H1 (cell line): ENCODE data around the gene ZNF281.

ENCODE experiments used
- EP300 ChIP-seq, 2 experiments: IDR thresholded peaks; 1 replicate in 1 of 2; 2 replicates in 1 of 2; pipeline ENCODE4 v1.6.1; 2011 to 2012; ENCODE audit warnings: low read depth in 2 of 2, low read length in 2 of 2, mild to moderate bottlenecking in 2 of 2, borderline replicate concordance in 1 of 2, inconsistent platforms in 1 of 2, moderate library complexity in 1 of 2
- EZH2 ChIP-seq: fragments of 200-600 bp; sonication (generic); IDR thresholded peaks from 2 replicates; pipeline ENCODE4 v1.7.1; 2012; ENCODE audit warnings: low read depth, mild to moderate bottlenecking, moderate library complexity, low read length, inconsistent platforms; ENCODE audit not compliant: severe bottlenecking
- HDAC6 ChIP-seq: IDR thresholded peaks from one replicate; pipeline ENCODE4 v1.7.1; 2012; ENCODE audit warnings: low read depth, mild to moderate bottlenecking, inconsistent platforms, low read length, moderate library complexity
- RFX5 ChIP-seq: IDR thresholded peaks from 2 replicates; pipeline ENCODE4 v1.6.1; 2011; ENCODE audit warnings: low read depth, low read length, improper control_type of control experiment, borderline replicate concordance
- RNF2 ChIP-seq: fragments of 200-900, 300-1000 bp; sonication (generic); IDR thresholded peaks from 2 replicates; pipeline ENCODE4 v1.7.1; 2016; ENCODE audit warnings: borderline replicate concordance, low read depth, mild to moderate bottlenecking, antibody characterized with exemption, low read length; ENCODE audit not compliant: poor library complexity, severe bottlenecking; ENCODE audit errors: missing control alignments
- TAF1 ChIP-seq: IDR thresholded peaks from 2 replicates; pipeline ENCODE4 v1.6.1; 2011; ENCODE audit warnings: mild to moderate bottlenecking, low read depth, low read length
- TCF12 ChIP-seq: IDR thresholded peaks from 2 replicates; pipeline ENCODE4 v1.6.1; 2011; ENCODE audit warnings: low read depth, mild to moderate bottlenecking, low read length
- TEAD4 ChIP-seq: IDR thresholded peaks from 2 replicates; pipeline ENCODE4 v1.6.1; 2012; ENCODE audit warnings: low read depth, low read length, inconsistent platforms, mixed read lengths
- YY1 ChIP-seq: IDR thresholded peaks from 2 replicates; pipeline ENCODE4 v1.6.1; 2011; ENCODE audit warnings: low read depth, mild to moderate bottlenecking, low read length
- TF ChIP-seq, protein P1 (sequence below), 3 experiments: IDR thresholded peaks; 1 replicate in 2 of 3; 2 replicates in 1 of 3; pipeline versions ENCODE4 v1.5.1 to v1.6.1; 2011; ENCODE audit warnings: low read length in 3 of 3, mild to moderate bottlenecking in 3 of 3, inconsistent platforms in 2 of 3, low read depth in 1 of 3, moderate library complexity in 1 of 3; ENCODE audit not compliant: insufficient read depth in 1 of 3; ENCODE audit errors: control extremely low read depth in 1 of 3

DNA sequence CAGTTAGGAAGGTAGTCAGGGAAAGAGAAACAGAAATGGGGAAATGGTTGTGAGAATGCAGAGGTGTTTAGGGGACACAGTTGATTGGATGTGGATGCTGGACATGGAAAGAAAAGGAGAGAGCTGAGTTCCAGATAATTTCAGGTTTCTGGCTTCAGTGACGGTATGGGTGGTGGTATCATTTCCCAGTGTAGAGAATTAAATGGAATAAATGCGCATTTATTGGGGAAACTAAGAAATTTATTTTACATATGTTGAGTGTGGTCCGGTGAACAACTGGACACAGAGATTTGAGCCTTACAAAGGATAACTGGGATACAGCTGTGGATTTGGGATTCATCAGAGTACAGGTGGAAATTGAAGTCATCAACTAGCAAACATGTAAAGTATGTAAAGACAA lies 12.4 kb upstream of the ZNF281 start:
- TF ChIP-seq EZH2 (no peak), TCF12 (no peak), RFX5 (no peak), EP300 (IDR thresholded peaks at IDR 0.05; ENCODE audit: borderline replicate concordance in 1 of 2, low read depth in 2 of 2, low read length in 2 of 2) (no peak), TEAD4 (no peak), TAF1 (no peak), RNF2 (no peak), YY1 (no peak), HDAC6 (no peak)
- TF ChIP-seq, protein P1, sequence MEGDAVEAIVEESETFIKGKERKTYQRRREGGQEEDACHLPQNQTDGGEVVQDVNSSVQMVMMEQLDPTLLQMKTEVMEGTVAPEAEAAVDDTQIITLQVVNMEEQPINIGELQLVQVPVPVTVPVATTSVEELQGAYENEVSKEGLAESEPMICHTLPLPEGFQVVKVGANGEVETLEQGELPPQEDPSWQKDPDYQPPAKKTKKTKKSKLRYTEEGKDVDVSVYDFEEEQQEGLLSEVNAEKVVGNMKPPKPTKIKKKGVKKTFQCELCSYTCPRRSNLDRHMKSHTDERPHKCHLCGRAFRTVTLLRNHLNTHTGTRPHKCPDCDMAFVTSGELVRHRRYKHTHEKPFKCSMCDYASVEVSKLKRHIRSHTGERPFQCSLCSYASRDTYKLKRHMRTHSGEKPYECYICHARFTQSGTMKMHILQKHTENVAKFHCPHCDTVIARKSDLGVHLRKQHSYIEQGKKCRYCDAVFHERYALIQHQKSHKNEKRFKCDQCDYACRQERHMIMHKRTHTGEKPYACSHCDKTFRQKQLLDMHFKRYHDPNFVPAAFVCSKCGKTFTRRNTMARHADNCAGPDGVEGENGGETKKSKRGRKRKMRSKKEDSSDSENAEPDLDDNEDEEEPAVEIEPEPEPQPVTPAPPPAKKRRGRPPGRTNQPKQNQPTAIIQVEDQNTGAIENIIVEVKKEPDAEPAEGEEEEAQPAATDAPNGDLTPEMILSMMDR (IDR thresholded peaks at IDR 0.05; ENCODE audit: control extremely low read depth in 1 of 3, insufficient read depth in 1 of 3, low read depth in 1 of 3, low read length in 3 of 3) = no peak
